NCI-H82 treated with DMSO at 0.1 percent for 48 hours (cell line): ENCODE results near the gene DHCR24.
A peak's percentile ranks its signal among the peaks of the same experiment; 100 is the strongest.

Experiments
- DNase-seq: peaks from one replicate; lab custom pipeline; 2025; ENCODE audit not compliant: unreplicated experiment; lab: John Stamatoyannopoulos, UW

Gene DHCR24

GRCh38 chr1:54818461-54819194, 68.4 kb downstream of the DHCR24 start:
- no peak for DNase-seq

- no peak for DNase-seq
Observed at GRCh38 chr1:54816951-54817350, 70.0 kb downstream of the DHCR24 start.

- DNase-seq, result no peak
Observed at GRCh38 chr1:54816130-54816529, 70.9 kb downstream of the DHCR24 start.

GRCh38 chr1:54815086-54815876, 71.7 kb downstream of the DHCR24 start:
- DNase-seq, result no peak

GRCh38 chr1:54814571-54814970, 72.4 kb downstream of the DHCR24 start:
- DNase-seq, result no peak

GRCh38 chr1:54814126-54814498, 72.9 kb downstream of the DHCR24 start:
- DNase-seq, result no peak

- no peak for DNase-seq
Observed at GRCh38 chr1:54813485-54814125, 73.4 kb downstream of the DHCR24 start.

GRCh38 chr1:54812801-54813484, 74.1 kb downstream of the DHCR24 start:
- DNase-seq, result no peak

GRCh38 chr1:54811739-54812655, 75.0 kb downstream of the DHCR24 start:
- no peak for DNase-seq

- no peak for DNase-seq
Observed at GRCh38 chr1:54811066-54811465, 75.9 kb downstream of the DHCR24 start.

- DNase-seq, result peak; percentile 8
Observed at GRCh38 chr1:54810153-54810942, 76.6 kb downstream of the DHCR24 start.

- DNase-seq, result no peak
Observed at GRCh38 chr1:54809496-54810074, 77.4 kb downstream of the DHCR24 start.

- no peak for DNase-seq
Observed at GRCh38 chr1:54808443-54809207, 78.4 kb downstream of the DHCR24 start.

- DNase-seq, result no peak
Observed at GRCh38 chr1:54807756-54808155, 79.2 kb downstream of the DHCR24 start.

- DNase-seq, result no peak
Observed at GRCh38 chr1:54806931-54807611, 79.9 kb downstream of the DHCR24 start.

GRCh38 chr1:54805981-54806381, 81.0 kb downstream of the DHCR24 start:
- no peak for DNase-seq

- DNase-seq, result no peak
Observed at GRCh38 chr1:54805466-54805865, 81.5 kb downstream of the DHCR24 start.
